Lower lobe of right lung (tissue), 2 donors: ENCODE data around the gene DAGLA. TPM values are rescaled to one million over a fixed set of nuclear protein-coding genes. Genes with fewer than 3 reads are reported as not detected.

Experiments
- ATAC-seq, 2 donors: fragments of 200-7000 bp; cut with Tn5 transposase; one replicate each; pipeline ENCODE4 v1.9.1; 2020 to 2022; ENCODE audit warnings: mild to moderate bottlenecking in 2 of 2, moderate library complexity in 2 of 2
- DNase-seq: peaks from one replicate; pipeline ENCODE4 v3.0.0-alpha.2; 2020
- H3K27ac ChIP-seq: fragments of 200-600 bp; one replicate; pipeline ENCODE4 v1.8.0; 2022
- H3K27me3 ChIP-seq: fragments of 200-600 bp; one replicate; pipeline ENCODE4 v1.8.0; 2022; ENCODE audit warnings: low read depth
- H3K36me3 ChIP-seq: fragments of 200-600 bp; one replicate; pipeline ENCODE4 v1.8.0; 2022; ENCODE audit warnings: mild to moderate bottlenecking
- H3K4me1 ChIP-seq: fragments of 200-600 bp; one replicate; pipeline ENCODE4 v1.8.0; 2022
- H3K4me3 ChIP-seq: fragments of 200-600 bp; one replicate; pipeline ENCODE4 v1.8.0; 2022; ENCODE audit warnings: mild to moderate bottlenecking
- H3K9me3 ChIP-seq: fragments of 200-600 bp; one replicate; pipeline ENCODE4 v1.8.0; 2022
- CTCF ChIP-seq: fragments of 200-600 bp; IDR thresholded peaks from one replicate; pipeline ENCODE4 v1.8.0; 2022; ENCODE audit warnings: antibody characterized with exemption, mild to moderate bottlenecking
- intact Hi-C: fragments of 100-400 bp; cut with DNase I; formaldehyde crosslinking; loops from one replicate; pipeline ENCODE4 v1.11.0; 2022
- total RNA-seq: library from RNA; stranded (reverse); fragmentation: NEBNext Ultra II Directional; extraction: Animal tissue kit (Norgen Biotek cat#: 25700); gene quantifications from one replicate; pipeline ENCODE4 v1.2.1, GENCODE V29; 2021
- donor health status: DM: no; HTN: yes; CAD: no; lungs with severe emphysema.

Gene DAGLA
- total RNA-seq, 1 donor from 2014 or later = 7.1 TPM

- H3K27ac ChIP-seq = no peak overlapping the region
- H3K9me3 ChIP-seq = no peaks in the 10 kb centered on the region
- no peak for DNase-seq
- H3K27me3 ChIP-seq = no peaks in the 10 kb centered on the region
- ATAC-seq = no peak
- TF ChIP-seq CTCF = no peak
- peaks cover 25% of the 10 kb centered on the region for H3K4me1 ChIP-seq
- H3K36me3 ChIP-seq = no peaks in the 10 kb centered on the region
- intact Hi-C loops = no loop called here
- H3K4me3 ChIP-seq = no peak overlapping the region
Measured at GRCh38 chr11:61712846-61713245, 32.7 kb downstream of the DAGLA start.

- no peak overlapping the region for H3K4me3 ChIP-seq
- no peak for ATAC-seq
- DNase-seq = no peak
- intact Hi-C loops = no loop called here
- no peaks in the 10 kb centered on the region for H3K36me3 ChIP-seq
- H3K27ac ChIP-seq = no peak overlapping the region
- H3K9me3 ChIP-seq = no peaks in the 10 kb centered on the region
- H3K4me1 ChIP-seq = peaks cover 30% of the 10 kb centered on the region
- no peak for TF ChIP-seq CTCF
- H3K27me3 ChIP-seq = no peaks in the 10 kb centered on the region
Measured at GRCh38 chr11:61713464-61713863, 33.3 kb downstream of the DAGLA start.

GRCh38 chr11:61713906-61714305 lies 33.7 kb downstream of the DAGLA start:
- intact Hi-C loops = no loop called here
- H3K36me3 ChIP-seq = no peaks in the 10 kb centered on the region
- TF ChIP-seq CTCF = no peak
- H3K9me3 ChIP-seq = no peaks in the 10 kb centered on the region
- peaks cover 30% of the 10 kb centered on the region for H3K4me1 ChIP-seq
- no peak overlapping the region for H3K27ac ChIP-seq
- no peak overlapping the region for H3K4me3 ChIP-seq
- ATAC-seq (no peak), DNase-seq (no peak)
- no peaks in the 10 kb centered on the region for H3K27me3 ChIP-seq

- TF ChIP-seq CTCF = no peak
- Histone ChIP-seq H3K9me3 (no peaks in the 10 kb centered on the region), H3K36me3 (no peaks in the 10 kb centered on the region), H3K4me1 (peaks cover 30% of the 10 kb centered on the region), H3K27ac (no peak overlapping the region), H3K27me3 (no peaks in the 10 kb centered on the region), H3K4me3 (no peak overlapping the region)
- DNase-seq (no peak), ATAC-seq (no peak)
- intact Hi-C loops = no loop called here
Measured at GRCh38 chr11:61714316-61714715, 34.1 kb downstream of the DAGLA start.

- Histone ChIP-seq H3K4me1 (peaks cover 30% of the 10 kb centered on the region), H3K9me3 (no peaks in the 10 kb centered on the region), H3K27me3 (no peaks in the 10 kb centered on the region), H3K4me3 (no peak overlapping the region), H3K36me3 (no peaks in the 10 kb centered on the region), H3K27ac (no peak overlapping the region)
- ATAC-seq (no peak), DNase-seq (no peak)
- intact Hi-C loops = no loop called here
- TF ChIP-seq CTCF = no peak
Measured at GRCh38 chr11:61714916-61715315, 34.7 kb downstream of the DAGLA start.

- Histone ChIP-seq H3K27me3 (no peaks in the 10 kb centered on the region), H3K4me3 (no peak overlapping the region), H3K36me3 (no peaks in the 10 kb centered on the region), H3K4me1 (peaks cover 30% of the 10 kb centered on the region), H3K27ac (no peak overlapping the region), H3K9me3 (no peaks in the 10 kb centered on the region)
- ATAC-seq = peak in 1 of 2 donors; percentile 46
- intact Hi-C loops = no loop called here
- no peak for DNase-seq
- no peak for TF ChIP-seq CTCF
Measured at GRCh38 chr11:61715867-61716266, 35.7 kb downstream of the DAGLA start.
